Loucy (cell line): ENCODE measurements around the gene MBNL2.
A peak's percentile ranks its signal among the peaks of the same experiment; 100 is the strongest.

ENCODE experiments used
- H2AFZ ChIP-seq: fragments of 200-600 bp; sonication (generic); 2 replicates; pipeline ENCODE4 v1.6.0; 2016; ENCODE audit warnings: antibody characterized with exemption, mild to moderate bottlenecking, low read length, moderate library complexity
- H3F3A ChIP-seq: fragments of 200-600 bp; 2 replicates; pipeline ENCODE4 v1.6.0; 2016; ENCODE audit warnings: antibody characterized with exemption, low read depth, mild to moderate bottlenecking
- H3K27me3 ChIP-seq: fragments of 200-600 bp; sonication (generic); 2 replicates; pipeline ENCODE4 v1.6.1; 2014; ENCODE audit warnings: low read length, mild to moderate bottlenecking; ENCODE audit not compliant: insufficient read depth, poor library complexity, severe bottlenecking
- H3K36me3 ChIP-seq: fragments of 200-600 bp; sonication (generic); 2 replicates; pipeline ENCODE4 v1.6.1; 2016; ENCODE audit warnings: low read length; ENCODE audit not compliant: insufficient read depth
- H3K4me1 ChIP-seq: fragments of 200-600 bp; sonication (generic); 2 replicates; pipeline ENCODE4 v1.5.1; 2014; ENCODE audit warnings: low read length, mild to moderate bottlenecking; ENCODE audit not compliant: insufficient read depth, poor library complexity, severe bottlenecking
- H3K4me2 ChIP-seq: fragments of 200-600 bp; sonication (generic); 2 replicates; pipeline ENCODE4 v1.6.0; 2014; ENCODE audit warnings: antibody characterized with exemption, low read length, low read depth, mild to moderate bottlenecking; ENCODE audit not compliant: poor library complexity, severe bottlenecking
- H3K4me3 ChIP-seq: fragments of 200-600 bp; sonication (generic); 2 replicates; pipeline ENCODE4 v1.5.1; 2014; ENCODE audit warnings: low read length, mild to moderate bottlenecking, mixed read lengths; ENCODE audit not compliant: poor library complexity, severe bottlenecking
- H3K79me2 ChIP-seq: fragments of 200-600 bp; sonication (generic); 2 replicates; pipeline ENCODE4 v1.6.1; 2014; ENCODE audit warnings: low read length; ENCODE audit not compliant: insufficient read depth
- H3K9ac ChIP-seq: fragments of 200-600 bp; sonication (generic); 2 replicates; pipeline ENCODE4 v1.6.0; 2014; ENCODE audit warnings: mild to moderate bottlenecking, low read depth, low read length, moderate library complexity; ENCODE audit not compliant: poor library complexity, severe bottlenecking
- H3K9me2 ChIP-seq: fragments of 200-600 bp; sonication (generic); replicated peaks from 2 replicates; pipeline ENCODE4 v1.6.1; 2016; ENCODE audit warnings: low read depth, low read length, mixed read lengths
- H3K9me3 ChIP-seq: fragments of 200-600 bp; sonication (generic); 2 replicates; pipeline ENCODE4 v1.6.1; 2014; ENCODE audit warnings: mild to moderate bottlenecking, antibody characterized with exemption, low read length, low read depth; ENCODE audit not compliant: insufficient read depth
- H4K20me1 ChIP-seq: fragments of 200-600 bp; sonication (generic); 2 replicates; pipeline ENCODE4 v1.6.0; 2014; ENCODE audit warnings: antibody characterized with exemption, low read length, mild to moderate bottlenecking; ENCODE audit not compliant: insufficient read depth, poor library complexity, severe bottlenecking
- CTCF ChIP-seq: fragments of 200-600 bp; sonication (generic); conservative IDR thresholded peaks from 2 replicates; pipeline ENCODE4 v1.5.1; 2014; ENCODE audit warnings: mild to moderate bottlenecking, antibody characterized with exemption, low read length
- EZH2phosphoT487 ChIP-seq: fragments of 200-600 bp; IDR thresholded peaks from 2 replicates; pipeline ENCODE4 v1.6.1; 2018; ENCODE audit warnings: antibody characterized with exemption, mild to moderate bottlenecking, moderate library complexity, borderline replicate concordance

Gene MBNL2

GRCh38 chr13:97225533-97225932 is 3.4 kb downstream of the MBNL2 start:
- Histone ChIP-seq H3K9me2 (no peaks in the 10 kb centered on the region), H3K36me3 (no peaks in the 10 kb centered on the region), H3K4me2 (peak overlapping the region; percentile 93), H4K20me1 (peaks cover 5% of the 10 kb centered on the region), H3K4me3 (peak overlapping the region; percentile 92), H2AFZ (no peak overlapping the region), H3K9ac (peak overlapping the region; percentile 83), H3K9me3 (no peaks in the 10 kb centered on the region), H3F3A (peaks cover 13% of the 10 kb centered on the region), H3K27me3 (no peaks in the 10 kb centered on the region), H3K79me2 (peaks cover 48% of the 10 kb centered on the region), H3K4me1 (peaks cover 52% of the 10 kb centered on the region)
- TF ChIP-seq EZH2phosphoT487 (no peak), CTCF (no peak)

DNA sequence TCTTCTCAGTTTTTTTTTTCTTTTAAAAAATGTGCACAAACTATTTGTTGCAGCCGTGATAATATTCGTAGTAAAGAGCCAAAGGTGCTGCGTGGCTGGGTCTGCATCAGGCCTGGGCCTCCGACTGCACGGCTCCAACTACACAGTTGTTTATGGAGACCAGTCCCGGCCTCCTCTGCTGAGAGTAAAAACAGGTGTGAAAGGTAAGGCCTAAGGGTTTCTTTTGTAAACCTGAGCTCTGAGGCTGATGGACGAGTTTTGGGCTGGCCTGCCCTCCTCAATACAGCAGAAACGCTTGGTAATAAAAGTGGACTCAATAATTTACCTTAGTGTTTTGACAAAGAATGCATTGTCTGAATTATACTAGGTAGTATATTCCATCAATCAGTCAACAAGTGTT is 3.9 kb downstream of the MBNL2 start:
- Histone ChIP-seq H3K9ac (peak overlapping the region; percentile 83), H2AFZ (no peak overlapping the region), H3K9me2 (no peaks in the 10 kb centered on the region), H3K9me3 (no peaks in the 10 kb centered on the region), H3K27me3 (no peaks in the 10 kb centered on the region), H4K20me1 (peaks cover 5% of the 10 kb centered on the region), H3K79me2 (peaks cover 48% of the 10 kb centered on the region), H3K4me1 (peaks cover 52% of the 10 kb centered on the region), H3K4me2 (peak overlapping the region; percentile 93), H3K36me3 (no peaks in the 10 kb centered on the region), H3K4me3 (peak overlapping the region; percentile 92), H3F3A (peaks cover 13% of the 10 kb centered on the region)
- TF ChIP-seq EZH2phosphoT487 (no peak), CTCF (no peak)

- TF ChIP-seq CTCF = no peak
- TF ChIP-seq EZH2phosphoT487 = no peak
- Histone ChIP-seq H3K79me2 (peaks cover 54% of the 10 kb centered on the region), H4K20me1 (peaks cover 5% of the 10 kb centered on the region), H3K27me3 (no peaks in the 10 kb centered on the region), H3K4me1 (peaks cover 46% of the 10 kb centered on the region), H3K36me3 (no peaks in the 10 kb centered on the region), H3F3A (peaks cover 13% of the 10 kb centered on the region), H3K9ac (peak overlapping the region; percentile 83), H3K9me3 (no peaks in the 10 kb centered on the region), H3K4me2 (peak overlapping the region; percentile 93), H3K4me3 (peak overlapping the region; percentile 92), H2AFZ (peak overlapping the region; percentile 71), H3K9me2 (no peaks in the 10 kb centered on the region)
Observed at GRCh38 chr13:97226788-97227627, 4.9 kb downstream of the MBNL2 start.
